Ureter (tissue), 1 donor: ENCODE results near the gene GLRX2. TPM values are rescaled to one million over a fixed set of nuclear protein-coding genes. Genes with fewer than 3 reads are reported as not detected.
"Not testable (repeated sequence)": the region's sequence is repeated elsewhere in the genome, so short reads cannot be mapped to it uniquely, and the experiment has no call there.

Source experiments
- DNase-seq: peaks from one replicate; pipeline ENCODE4 v3.0.0-alpha.2; 2020; ENCODE audit warnings: low spot score
- total RNA-seq: library from RNA; stranded (reverse); gene quantifications from one replicate; pipeline ENCODE4 v1.2.4, GENCODE V29; 2023
- donor health status: DM: yes; HTN: yes; CAD: no.

GLRX2 gene, protein sequence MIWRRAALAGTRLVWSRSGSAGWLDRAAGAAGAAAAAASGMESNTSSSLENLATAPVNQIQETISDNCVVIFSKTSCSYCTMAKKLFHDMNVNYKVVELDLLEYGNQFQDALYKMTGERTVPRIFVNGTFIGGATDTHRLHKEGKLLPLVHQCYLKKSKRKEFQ
- total RNA-seq, result 16.2 TPM

- peak; percentile 88 for DNase-seq
Observed at GRCh38 chr1:193104907-193105820, at the start of gene GLRX2. Gene GLRX2 (minus strand): TSS chr1:193105414. CDS start chr1:193105382, 32 bp downstream.

DNA sequence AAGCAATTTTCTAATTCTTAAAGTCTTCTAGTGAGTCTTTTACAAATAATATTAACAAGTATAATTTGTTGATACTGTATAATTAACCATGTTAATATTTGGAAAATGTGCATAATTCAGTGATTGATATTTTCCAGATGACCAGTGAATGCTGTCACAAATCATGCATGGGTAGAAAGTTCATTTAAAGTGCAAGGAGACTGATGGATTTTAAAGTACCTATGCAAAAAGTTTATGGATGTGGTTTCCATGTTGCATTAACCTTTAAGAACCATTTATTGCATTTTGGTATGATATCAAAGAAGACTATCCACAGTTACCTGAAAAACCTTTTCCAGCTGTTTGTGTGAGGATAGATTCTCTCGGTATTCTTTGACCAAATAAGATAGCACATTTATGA lies 39.8 kb upstream of the GLRX2 start:
- no peak for DNase-seq

DNA sequence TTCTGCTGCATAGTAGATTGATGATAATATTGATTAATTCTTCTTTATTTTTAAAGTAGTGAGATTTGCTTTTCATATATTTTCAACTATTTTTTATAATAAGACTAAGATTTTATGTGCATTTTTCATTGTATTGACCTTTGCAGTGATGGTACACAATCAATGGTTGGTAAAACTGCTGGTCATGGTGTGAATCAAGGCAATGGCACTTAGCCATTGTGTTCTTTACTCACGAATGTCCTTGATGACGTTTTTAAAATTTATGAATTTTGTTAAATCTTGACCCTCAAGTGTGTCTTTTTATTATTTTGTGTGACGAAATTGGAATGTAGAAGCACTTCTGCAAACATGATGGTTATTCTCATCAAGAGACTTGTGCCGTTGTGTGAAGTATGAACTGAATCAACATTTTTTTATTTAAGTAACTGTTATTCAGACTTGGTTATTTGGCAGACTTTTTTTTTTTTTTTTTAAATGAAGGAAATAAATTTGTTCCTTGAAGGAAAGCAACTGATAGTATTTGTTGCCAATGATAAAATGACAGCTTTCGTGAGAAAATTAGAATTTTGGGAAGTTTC lies 39.2 kb upstream of the GLRX2 start:
- no peak for DNase-seq

DNA sequence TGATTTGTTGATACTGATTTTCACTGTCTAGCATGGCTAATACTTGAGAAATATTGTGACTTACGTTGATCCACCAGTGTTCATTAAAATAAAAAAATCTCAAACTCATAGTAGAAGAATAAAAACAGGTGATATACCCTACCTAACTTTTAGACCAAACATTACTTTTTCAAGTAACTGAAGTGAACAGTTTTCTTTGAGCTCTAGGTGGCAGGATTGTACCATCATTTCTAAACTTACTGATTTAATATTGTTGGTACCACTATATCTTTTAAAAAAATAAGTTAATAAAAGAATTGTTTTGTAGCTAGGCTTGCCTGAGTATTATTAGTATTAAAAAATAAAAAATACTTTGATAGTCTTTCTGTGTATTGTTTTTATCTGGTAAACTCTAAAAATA lies 38.1 kb upstream of the GLRX2 start:
- no peak for DNase-seq

- no peak for DNase-seq
Observed at GRCh38 chr1:193142409-193142808, 37.2 kb upstream of the GLRX2 start.

- no peak for DNase-seq
Observed at GRCh38 chr1:193141804-193142203, 36.6 kb upstream of the GLRX2 start.

DNA sequence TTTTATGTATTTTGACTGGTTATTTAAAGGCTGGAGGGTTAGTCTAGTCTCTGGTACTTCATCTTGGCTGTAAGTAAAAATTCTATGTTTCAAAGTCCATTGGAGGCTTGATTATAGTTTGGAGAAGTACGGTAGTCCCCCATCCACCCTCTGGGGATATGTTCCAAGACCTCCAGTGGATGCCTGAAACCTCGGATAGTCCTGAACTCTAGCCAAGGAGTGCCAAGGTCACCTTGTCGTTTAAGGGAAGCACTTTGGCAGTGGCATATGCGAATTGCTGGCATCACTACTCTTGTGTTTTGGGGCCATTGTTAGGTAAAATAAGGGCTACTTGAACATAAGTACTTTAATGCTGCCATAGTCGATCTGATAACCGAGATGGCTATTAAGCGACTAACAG lies 35.0 kb upstream of the GLRX2 start:
- DNase-seq, result no peak

GRCh38 chr1:193131266-193131860 lies 26.1 kb upstream of the GLRX2 start:
- no peak for DNase-seq

DNA sequence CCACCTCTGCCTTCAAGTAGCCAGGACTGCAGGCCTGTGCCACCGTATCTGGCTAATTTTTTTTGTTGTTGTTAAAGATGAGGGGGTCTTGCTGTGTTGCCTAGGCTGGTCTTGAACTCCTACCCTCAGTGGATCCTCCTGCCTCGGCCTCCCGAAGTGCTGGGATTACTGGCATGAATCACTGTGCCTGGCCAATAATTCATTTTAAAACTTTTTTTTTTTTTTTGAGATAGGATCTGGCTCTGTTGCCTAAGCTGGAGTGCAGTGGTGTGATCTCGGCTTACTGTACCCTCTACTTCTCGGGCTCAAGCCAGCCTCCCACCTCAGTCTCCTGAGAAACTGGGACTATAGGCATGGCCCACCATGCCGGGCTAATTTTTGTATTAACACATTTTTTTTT lies 20.2 kb upstream of the GLRX2 start:
- DNase-seq, result no peak

- no peak for DNase-seq
Observed at GRCh38 chr1:193123751-193124150, 18.5 kb upstream of the GLRX2 start.

- DNase-seq, result peak; percentile 98
Observed at GRCh38 chr1:193121616-193122593, 16.7 kb upstream of the GLRX2 start, which contains the start of gene CDC73. Gene CDC73 (plus strand): TSS chr1:193122031. CDS start chr1:193122201, 170 bp downstream.

- no peak for DNase-seq
Observed at GRCh38 chr1:193120604-193121166, 15.5 kb upstream of the GLRX2 start.

DNA sequence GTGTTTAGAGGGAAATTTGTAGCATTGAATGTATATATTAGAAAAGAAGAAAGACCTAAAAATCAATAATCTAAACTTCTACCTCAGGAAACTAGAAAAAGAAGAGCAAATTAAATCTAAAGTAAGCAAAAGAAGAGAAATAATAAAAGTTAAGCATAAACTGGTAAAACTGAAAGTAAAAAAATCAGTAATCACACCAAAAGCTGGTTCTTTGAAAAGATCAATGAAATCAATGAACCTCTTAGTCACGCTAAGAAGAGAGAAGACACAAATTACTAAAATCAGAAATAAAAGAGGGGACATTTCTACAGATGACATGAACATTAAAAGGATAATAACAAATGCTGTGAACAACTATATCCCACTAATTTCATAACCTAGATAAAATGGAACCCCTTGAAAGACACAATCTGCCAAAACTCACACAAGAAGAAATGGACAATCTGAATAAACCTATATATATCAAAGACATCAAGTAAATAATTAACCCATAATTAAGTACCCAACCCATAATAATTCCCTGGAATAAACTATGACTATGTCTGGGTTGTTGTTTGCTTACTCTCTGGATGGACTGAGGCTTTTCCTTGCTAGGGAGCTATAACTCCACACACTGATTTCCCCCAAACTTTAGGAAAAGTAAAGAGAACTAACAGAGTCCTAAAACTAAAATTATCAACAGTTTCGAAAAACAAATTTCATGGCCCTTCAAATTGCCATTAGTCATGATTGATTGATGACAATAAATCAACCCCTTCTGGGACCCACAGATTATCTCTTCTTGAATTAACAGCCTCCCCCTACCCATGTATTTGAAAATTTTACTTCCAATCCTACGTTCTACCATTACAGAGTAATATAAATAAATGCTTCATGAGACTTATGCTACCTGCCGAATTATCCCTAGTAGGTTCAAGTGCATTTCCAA lies 13.9 kb upstream of the GLRX2 start:
- DNase-seq, result no peak

DNA sequence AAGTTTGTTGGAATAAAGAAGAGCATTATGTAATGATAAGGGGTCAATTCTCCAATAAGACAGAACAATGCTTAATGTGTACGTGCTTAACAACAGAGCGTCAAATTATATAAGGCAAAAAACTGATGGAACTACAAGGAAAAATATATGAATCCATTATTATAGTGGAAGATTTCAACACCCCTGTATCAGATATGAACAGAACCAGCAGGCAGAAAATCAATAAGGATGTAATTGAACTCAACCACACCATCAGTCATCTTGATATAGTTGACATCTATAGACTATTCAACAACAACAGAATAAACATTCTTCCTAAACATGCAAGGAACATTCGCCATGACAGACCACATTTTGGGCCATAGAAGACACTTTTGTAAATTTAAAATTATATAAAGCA lies 13.0 kb upstream of the GLRX2 start:
- no peak for DNase-seq

DNA sequence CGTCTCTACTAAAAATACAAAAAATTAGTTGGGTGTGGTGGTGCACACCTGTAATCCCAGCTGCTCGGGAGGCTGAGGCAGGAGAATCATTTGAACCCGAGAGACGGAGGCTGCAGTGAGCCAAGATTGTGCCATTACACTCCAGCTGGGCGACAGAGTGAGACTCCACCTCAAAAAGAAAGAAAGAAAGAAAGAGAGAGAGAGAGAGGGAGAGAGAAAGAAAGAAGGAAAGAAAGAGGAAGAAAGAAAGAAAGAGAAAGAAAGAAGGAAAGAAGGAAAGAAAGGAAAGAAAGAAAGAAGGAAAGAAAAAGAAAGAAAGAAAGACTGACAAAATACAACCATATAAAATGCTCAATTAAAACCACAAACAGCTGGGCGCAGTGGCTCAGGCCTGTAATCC lies 12.0 kb upstream of the GLRX2 start:
- DNase-seq, result not testable (repeated sequence)

- DNase-seq, result no peak
Observed at GRCh38 chr1:193115629-193116227, 10.5 kb upstream of the GLRX2 start.

DNA sequence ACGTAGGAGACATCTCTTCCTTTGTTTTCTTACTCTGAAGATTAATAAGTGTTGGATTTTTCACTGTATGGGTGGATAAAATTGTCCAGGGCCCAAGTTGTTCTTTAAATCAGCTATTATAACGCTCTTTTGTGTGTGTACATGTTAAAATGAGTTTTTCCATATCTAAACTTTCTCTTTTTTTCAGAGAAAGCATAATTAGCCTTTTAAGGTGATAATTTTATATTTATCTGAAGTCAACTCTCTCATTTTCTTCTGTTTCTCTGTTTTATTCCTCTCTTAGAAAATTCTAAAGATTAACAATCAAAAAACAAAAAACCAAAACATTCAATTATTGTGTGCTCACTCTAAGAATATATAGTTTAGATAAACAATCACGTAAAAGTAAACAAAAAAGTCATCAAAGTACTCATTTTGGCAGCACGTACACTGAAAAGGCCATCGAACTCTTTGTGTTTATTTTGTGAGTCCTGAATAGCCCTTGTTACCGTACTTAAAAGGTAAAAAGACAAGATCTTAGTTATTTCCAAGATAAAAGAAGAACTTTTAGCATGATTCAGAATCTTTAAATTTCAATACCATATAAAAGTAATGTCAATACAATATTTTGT lies 9.4 kb upstream of the GLRX2 start:
- no peak for DNase-seq

- no peak for DNase-seq
Observed at GRCh38 chr1:193113992-193114332, 8.7 kb upstream of the GLRX2 start.
